ENCODE results near the gene HNRNPLL. TPM values are rescaled to one million over a fixed set of nuclear protein-coding genes. Genes with fewer than 3 reads are reported as not detected.
"Not testable (repeated sequence)": the region's sequence is repeated elsewhere in the genome, so short reads cannot be mapped to it uniquely, and the experiment has no call there.

The HNRNPLL gene
- total RNA-seq, 1 donor from 2014 or later = 56.8 TPM

DNA sequence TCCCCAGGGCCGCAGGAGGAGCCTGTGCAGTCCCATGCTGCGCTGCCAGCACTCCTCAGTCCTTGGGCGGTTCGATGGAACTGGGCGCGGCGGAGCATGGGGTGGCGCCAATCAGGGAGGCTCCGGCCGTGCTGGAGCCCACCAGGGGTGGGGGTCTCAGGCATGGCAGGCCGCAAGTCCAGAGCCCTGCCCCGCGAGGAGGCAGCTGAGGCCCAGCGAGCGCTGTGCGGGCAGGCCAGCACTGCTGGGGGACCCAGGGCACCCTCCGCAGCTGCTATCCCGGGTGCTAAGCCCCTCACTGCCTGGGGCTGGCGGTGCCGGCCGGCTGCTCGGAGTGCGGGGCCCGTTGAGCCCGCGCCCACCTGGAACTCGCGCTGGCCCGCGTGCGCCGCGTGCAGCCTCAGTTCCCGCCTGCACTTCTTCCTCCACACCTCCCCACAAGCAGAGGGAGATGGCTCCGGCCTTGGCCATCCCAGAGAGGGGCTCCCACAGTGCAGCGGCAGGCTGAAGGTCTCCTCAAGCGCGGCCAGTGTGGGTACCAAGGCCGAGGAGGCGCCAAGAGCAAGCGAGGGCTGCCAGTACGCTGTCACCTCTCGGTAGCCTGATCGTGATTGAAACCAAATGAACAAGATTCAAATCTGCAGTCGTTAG, 40.4 kb upstream of the HNRNPLL start:
- intact Hi-C loops (cut with DNase I) = no loop called here
- H3K36me3 ChIP-seq = no peaks in the 10 kb centered on the region
- H3K4me1 ChIP-seq = no peaks in the 10 kb centered on the region
- peak overlapping the region; percentile 17 for H3K27ac ChIP-seq
- H3K4me3 ChIP-seq = no peak overlapping the region
- no peaks in the 10 kb centered on the region for H3K9me3 ChIP-seq
- H3K27me3 ChIP-seq = no peaks in the 10 kb centered on the region
- DNase-seq (no peak), ATAC-seq (peak; percentile 22)
- TF ChIP-seq, protein P1, sequence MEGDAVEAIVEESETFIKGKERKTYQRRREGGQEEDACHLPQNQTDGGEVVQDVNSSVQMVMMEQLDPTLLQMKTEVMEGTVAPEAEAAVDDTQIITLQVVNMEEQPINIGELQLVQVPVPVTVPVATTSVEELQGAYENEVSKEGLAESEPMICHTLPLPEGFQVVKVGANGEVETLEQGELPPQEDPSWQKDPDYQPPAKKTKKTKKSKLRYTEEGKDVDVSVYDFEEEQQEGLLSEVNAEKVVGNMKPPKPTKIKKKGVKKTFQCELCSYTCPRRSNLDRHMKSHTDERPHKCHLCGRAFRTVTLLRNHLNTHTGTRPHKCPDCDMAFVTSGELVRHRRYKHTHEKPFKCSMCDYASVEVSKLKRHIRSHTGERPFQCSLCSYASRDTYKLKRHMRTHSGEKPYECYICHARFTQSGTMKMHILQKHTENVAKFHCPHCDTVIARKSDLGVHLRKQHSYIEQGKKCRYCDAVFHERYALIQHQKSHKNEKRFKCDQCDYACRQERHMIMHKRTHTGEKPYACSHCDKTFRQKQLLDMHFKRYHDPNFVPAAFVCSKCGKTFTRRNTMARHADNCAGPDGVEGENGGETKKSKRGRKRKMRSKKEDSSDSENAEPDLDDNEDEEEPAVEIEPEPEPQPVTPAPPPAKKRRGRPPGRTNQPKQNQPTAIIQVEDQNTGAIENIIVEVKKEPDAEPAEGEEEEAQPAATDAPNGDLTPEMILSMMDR (IDR thresholded peaks at IDR 0.05) = no peak

- intact Hi-C loops (cut with DNase I); H3K27me3 ChIP-seq; H3K4me3 ChIP-seq; H3K36me3 ChIP-seq; H3K4me1 ChIP-seq; H3K9me3 ChIP-seq; H3K27ac ChIP-seq; ATAC-seq; DNase-seq: not testable (repeated sequence)
Observed at GRCh38 chr2:38642373-38643017, 39.8 kb upstream of the HNRNPLL start.

DNA sequence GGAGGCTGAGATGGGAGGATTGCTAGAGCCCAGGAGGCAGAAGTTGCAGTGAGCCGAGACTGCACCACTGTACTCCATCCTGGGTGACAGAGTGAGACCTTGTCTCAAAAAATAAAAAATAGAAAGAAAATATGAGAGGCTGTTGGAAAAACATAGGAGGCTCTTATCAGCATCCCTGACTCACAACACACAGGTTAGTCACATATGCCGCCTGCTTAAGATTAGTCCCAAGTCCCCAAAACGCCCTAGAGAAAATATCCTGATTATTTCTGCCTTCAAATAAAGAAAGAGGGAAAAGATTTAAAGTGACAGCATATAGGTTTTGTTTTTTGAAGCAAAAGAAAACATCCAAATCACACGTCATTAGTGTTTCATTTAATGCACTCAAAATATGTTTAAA, 33.3 kb upstream of the HNRNPLL start:
- Histone ChIP-seq H3K9me3 (no peaks in the 10 kb centered on the region), H3K4me1 (no peaks in the 10 kb centered on the region), H3K27me3 (no peaks in the 10 kb centered on the region), H3K27ac (no peak overlapping the region), H3K4me3 (no peak overlapping the region), H3K36me3 (no peaks in the 10 kb centered on the region)
- DNase-seq (no peak), ATAC-seq (no peak)
- TF ChIP-seq, protein P1 (IDR thresholded peaks at IDR 0.05) = no peak
- intact Hi-C loops (cut with DNase I) = no loop called here

DNA sequence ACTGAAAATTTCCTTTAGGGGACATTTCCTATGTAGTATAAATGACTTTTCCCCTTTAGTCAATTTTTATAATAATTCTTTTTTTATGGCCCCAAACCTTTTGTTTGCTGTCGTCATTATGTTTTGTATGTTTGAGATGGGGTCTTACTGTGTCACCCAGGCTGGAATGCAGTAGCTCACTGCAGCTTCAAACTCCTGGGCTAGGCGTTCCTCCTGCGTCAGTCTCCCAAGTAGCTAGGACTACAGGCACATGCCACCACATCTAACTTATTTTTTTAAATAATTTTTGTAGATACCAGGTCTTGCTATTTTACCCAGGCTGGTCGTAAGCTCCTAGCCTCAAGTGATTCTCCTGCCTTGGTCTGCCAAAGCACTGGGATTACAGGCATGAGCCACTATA, 32.4 kb upstream of the HNRNPLL start:
- Histone ChIP-seq H3K27me3 (no peaks in the 10 kb centered on the region), H3K27ac (no peak overlapping the region), H3K36me3 (no peaks in the 10 kb centered on the region), H3K4me1 (no peaks in the 10 kb centered on the region), H3K9me3 (no peaks in the 10 kb centered on the region), H3K4me3 (no peak overlapping the region)
- ATAC-seq (no peak), DNase-seq (no peak)
- intact Hi-C loops (cut with DNase I) = no loop called here
- TF ChIP-seq, protein P1 (IDR thresholded peaks at IDR 0.05) = no peak

GRCh38 chr2:38634684-38635083, 32.0 kb upstream of the HNRNPLL start:
- ATAC-seq (peak; percentile 78), DNase-seq (no peak)
- TF ChIP-seq, protein P1 (IDR thresholded peaks at IDR 0.05) = no peak
- Histone ChIP-seq H3K9me3 (no peaks in the 10 kb centered on the region), H3K27me3 (no peaks in the 10 kb centered on the region), H3K36me3 (no peaks in the 10 kb centered on the region), H3K4me1 (no peaks in the 10 kb centered on the region), H3K27ac (no peak overlapping the region), H3K4me3 (no peak overlapping the region)
- intact Hi-C loops (cut with DNase I) = no loop called here

DNA sequence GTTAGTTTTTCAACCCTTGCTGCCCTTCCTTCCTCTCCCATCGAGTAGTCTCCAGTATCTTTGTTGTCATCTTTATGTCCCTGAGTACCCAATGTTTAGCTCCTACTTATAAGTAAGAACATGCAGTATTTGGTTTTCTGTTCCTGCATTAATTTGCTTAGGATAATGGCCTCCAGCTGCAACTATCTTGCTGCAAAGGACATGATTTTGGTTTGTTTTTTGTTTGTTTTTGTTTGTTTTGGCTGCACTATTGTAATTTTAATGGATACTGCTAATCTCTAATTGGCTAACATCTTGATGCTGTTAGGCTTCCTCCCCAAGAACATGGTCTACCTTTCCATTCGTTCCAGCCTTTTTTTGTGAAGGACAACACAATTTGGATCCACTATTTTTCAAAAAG, 31.2 kb upstream of the HNRNPLL start:
- no peak overlapping the region for H3K27ac ChIP-seq
- intact Hi-C loops (cut with DNase I) = no loop called here
- TF ChIP-seq, protein P1 (IDR thresholded peaks at IDR 0.05) = no peak

More for the DNA sequence above, 31.2 kb upstream of the HNRNPLL start:
- DNase-seq (no peak), ATAC-seq (no peak)
- Histone ChIP-seq H3K27me3 (no peaks in the 10 kb centered on the region), H3K4me3 (no peak overlapping the region), H3K36me3 (no peaks in the 10 kb centered on the region), H3K4me1 (no peaks in the 10 kb centered on the region), H3K9me3 (no peaks in the 10 kb centered on the region)
